Psoas muscle (tissue), 8 donors: ENCODE measurements around the gene TRIP4. TPM values are rescaled to one million over a fixed set of nuclear protein-coding genes. Genes with fewer than 3 reads are reported as not detected.

Experiments used
- ATAC-seq, 4 donors: fragments of 200-7000 bp; cut with Tn5 transposase; one replicate each; pipeline ENCODE4 v1.9.1; 2020; ENCODE audit warnings: moderate library complexity in 3 of 4, mild to moderate bottlenecking in 2 of 4
- DNase-seq, 2 donors: peaks; one replicate each; pipeline ENCODE4 v3.0.0-alpha.2; 2020
- H3K27ac ChIP-seq: fragments of 200-600 bp; one replicate; pipeline ENCODE4 v1.8.0; 2022
- H3K27me3 ChIP-seq, 3 donors: fragments of 200-600 bp in 1 of 3; one replicate each; pipeline versions ENCODE4 v1.6.1 to v1.8.0; 2013 to 2022; ENCODE audit warnings: low read length in 2 of 3, mild to moderate bottlenecking in 2 of 3, moderate library complexity in 1 of 3; ENCODE audit not compliant: insufficient read depth in 3 of 3
- H3K36me3 ChIP-seq, 2 donors: fragments of 200-600 bp in 1 of 2; one replicate each; pipeline versions ENCODE4 v1.6.1 to v1.8.0; 2013 to 2022; ENCODE audit warnings: low read depth in 1 of 2, mild to moderate bottlenecking in 1 of 2, moderate library complexity in 1 of 2; ENCODE audit not compliant: insufficient read depth in 1 of 2
- H3K4me1 ChIP-seq: fragments of 200-600 bp; one replicate; pipeline ENCODE4 v1.8.0; 2022
- H3K4me3 ChIP-seq: fragments of 200-600 bp; one replicate; pipeline ENCODE4 v1.8.0; 2022; ENCODE audit warnings: mild to moderate bottlenecking
- H3K9me3 ChIP-seq: fragments of 200-600 bp; one replicate; pipeline ENCODE4 v1.8.0; 2022
- WGBS, 3 donors: extraction: QIAGEN DNeasy Blood & Tissue Kit; methylation state at CpG; one replicate each; pipeline versions ENCODE4 v1.1.6 to v1.1.7; 2013; 5-methylcytosine and 5-hydroxymethylcytosine counted together
- intact Hi-C, 2 donors: fragments of 100-400 bp; cut with DNase I; formaldehyde crosslinking; loops; one replicate each; pipeline versions ENCODE4 v1.11.0 to v1.14.2; 2022
- long read RNA-seq, 2 donors: library from polyadenylated mRNA; unstranded; transcript quantifications; one replicate each; pipeline ENCODE4 v2.0.0, GENCODE V29; 2021
- polyA plus RNA-seq, 3 donors: library from polyadenylated mRNA; stranded (reverse); fragments of 200-250 nt; gene quantifications; one replicate each; pipeline ENCODE4 v1.2.3, GENCODE V29; 2013
- total RNA-seq, 4 donors: library from RNA; stranded (reverse); fragmentation: NEBNext Ultra II Directional in 2 of 4; extraction: Animal tissue kit (Norgen Biotek cat#: 25700) in 2 of 4; gene quantifications; one replicate each; pipeline versions ENCODE4 v1.2.1 to v1.2.4, GENCODE V29; 2021 to 2023
- TF ChIP-seq, protein P1 (sequence below): fragments of 200-600 bp; IDR thresholded peaks from one replicate; pipeline ENCODE4 v1.8.0; 2022; ENCODE audit warnings: antibody characterized with exemption
- donor health status: healthy with polysubstance abuse.
- donor health status: DM: no; HTN: no; CAD: no; lungs with moderate emphysema.
- donor health status: Bipolar disorder and iron deficiency.
- donor health status: healthy.
- donor health status: DM: yes; HTN: yes; CAD: no.
- donor health status: DM: no; HTN: no; CAD: no.
- donor health status: DM: no; HTN: no; CAD: no.
- donor health status: DM: yes; HTN: yes; CAD: no.

TRIP4 gene
- 10 to 100 TPM in 2 of 4 donors, 1 to 10 TPM in 2; 6.3 to 11.9 (median 9.0) TPM for total RNA-seq
- polyA plus RNA-seq, result 10 to 100 TPM in 2 of 3 donors, 1 to 10 TPM in 1; 8.3 to 16.6 (median 10.4) TPM
- long read RNA-seq, donor 1, transcript TRIP4-201 (13 exons, 2,045 nt), result major isoform, 9 of 14 reads
- long read RNA-seq, donor 1, partial matches to known transcripts, result 4 of 14 reads
- long read RNA-seq, donor 1, other reads (novel, unspliced or antisense), result 1 of 14 reads
- long read RNA-seq, donor 2, transcript TRIP4-201 (13 exons, 2,045 nt), result major isoform, 12 of 20 reads
- long read RNA-seq, donor 2, partial matches to known transcripts, result 5 of 20 reads
- long read RNA-seq, donor 2, other reads (novel, unspliced or antisense), result 3 of 20 reads

DNA sequence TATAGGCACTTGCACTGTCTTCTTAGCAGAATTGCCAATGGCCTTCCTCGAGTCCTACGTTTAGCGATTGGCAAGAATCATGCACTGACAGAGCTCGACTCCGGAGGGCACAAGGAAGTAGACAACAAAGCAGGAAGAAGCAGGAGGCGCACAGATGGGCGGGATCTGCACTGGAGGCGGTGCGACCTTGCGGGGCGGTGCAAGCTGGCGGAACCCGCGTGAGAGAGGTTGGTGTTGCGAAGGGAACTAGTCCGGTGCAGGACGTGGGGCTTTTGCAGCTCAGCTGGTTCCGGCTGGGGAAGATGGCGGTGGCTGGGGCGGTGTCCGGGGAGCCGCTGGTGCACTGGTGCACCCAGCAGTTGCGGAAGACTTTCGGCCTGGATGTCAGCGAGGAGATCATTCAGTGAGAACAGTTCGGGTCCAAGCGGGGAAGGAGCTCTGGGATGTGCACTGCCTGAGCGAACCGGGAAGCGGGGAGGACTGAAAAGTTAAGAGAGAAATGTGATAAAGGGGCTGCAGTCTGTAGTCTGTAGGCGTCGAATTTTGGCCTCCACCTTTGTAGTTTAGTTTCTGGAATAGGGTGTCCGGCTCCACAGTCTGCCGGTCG, at the start of gene TRIP4:
Gene TRIP4 (plus strand): TSS at position 275 of the 607 bp plus-strand sequence. CDS start 28 bp downstream, at position 303.
- Histone ChIP-seq H3K27me3 (no peaks in the 10 kb centered on the region), H3K27ac (peak within 1 kb of the TSS; percentile 76), H3K36me3 (no peaks in the 10 kb centered on the region), H3K4me1 (peaks cover 8% of the 10 kb centered on the region), H3K9me3 (no peaks in the 10 kb centered on the region), H3K4me3 (peak within 1 kb of the TSS; percentile 75)
- TF ChIP-seq, protein P1, sequence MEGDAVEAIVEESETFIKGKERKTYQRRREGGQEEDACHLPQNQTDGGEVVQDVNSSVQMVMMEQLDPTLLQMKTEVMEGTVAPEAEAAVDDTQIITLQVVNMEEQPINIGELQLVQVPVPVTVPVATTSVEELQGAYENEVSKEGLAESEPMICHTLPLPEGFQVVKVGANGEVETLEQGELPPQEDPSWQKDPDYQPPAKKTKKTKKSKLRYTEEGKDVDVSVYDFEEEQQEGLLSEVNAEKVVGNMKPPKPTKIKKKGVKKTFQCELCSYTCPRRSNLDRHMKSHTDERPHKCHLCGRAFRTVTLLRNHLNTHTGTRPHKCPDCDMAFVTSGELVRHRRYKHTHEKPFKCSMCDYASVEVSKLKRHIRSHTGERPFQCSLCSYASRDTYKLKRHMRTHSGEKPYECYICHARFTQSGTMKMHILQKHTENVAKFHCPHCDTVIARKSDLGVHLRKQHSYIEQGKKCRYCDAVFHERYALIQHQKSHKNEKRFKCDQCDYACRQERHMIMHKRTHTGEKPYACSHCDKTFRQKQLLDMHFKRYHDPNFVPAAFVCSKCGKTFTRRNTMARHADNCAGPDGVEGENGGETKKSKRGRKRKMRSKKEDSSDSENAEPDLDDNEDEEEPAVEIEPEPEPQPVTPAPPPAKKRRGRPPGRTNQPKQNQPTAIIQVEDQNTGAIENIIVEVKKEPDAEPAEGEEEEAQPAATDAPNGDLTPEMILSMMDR, result no peak
- intact Hi-C loops, result no loop called here
- ATAC-seq, result peak; percentile 93 to 99 (median 98)
- 1% methylated on average over 32 to 35 of the region's 35 CpGs for WGBS, 3 donors
- peak; percentile 95 to 96 for DNase-seq

DNA sequence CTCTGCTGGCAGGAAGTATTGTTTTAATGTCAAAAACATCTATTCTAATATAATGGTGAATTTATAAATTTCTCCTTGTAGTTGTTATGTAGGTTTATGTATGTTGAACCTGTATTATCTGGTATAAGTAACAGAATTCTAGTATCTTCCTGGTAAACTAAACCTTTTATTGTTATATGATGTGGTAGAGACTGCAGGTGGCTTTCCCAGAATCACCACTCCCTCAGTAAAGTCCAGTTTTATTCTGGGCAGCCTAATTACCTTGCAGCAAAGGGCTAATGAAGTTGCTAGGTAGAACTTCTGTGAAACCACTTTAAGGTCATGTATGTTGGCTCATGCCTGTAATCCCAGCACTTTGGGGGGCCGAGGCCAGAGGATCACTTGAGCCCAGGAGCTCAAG, 47.3 kb upstream of the TRIP4 start:
- Histone ChIP-seq H3K9me3 (no peaks in the 10 kb centered on the region), H3K4me3 (no peak overlapping the region), H3K4me1 (no peaks in the 10 kb centered on the region), H3K27me3 (no peaks in the 10 kb centered on the region), H3K36me3 (peaks cover 0 to 3% of the 10 kb centered on the region in 2 donors), H3K27ac (no peak overlapping the region)
- ATAC-seq (no peak), DNase-seq (no peak)
- intact Hi-C loops, result no loop called here
- 90 to 100% (median 93%) methylated on average over 1 of the region's 1 CpG for WGBS, 3 donors
- TF ChIP-seq, protein P1, result no peak

DNA sequence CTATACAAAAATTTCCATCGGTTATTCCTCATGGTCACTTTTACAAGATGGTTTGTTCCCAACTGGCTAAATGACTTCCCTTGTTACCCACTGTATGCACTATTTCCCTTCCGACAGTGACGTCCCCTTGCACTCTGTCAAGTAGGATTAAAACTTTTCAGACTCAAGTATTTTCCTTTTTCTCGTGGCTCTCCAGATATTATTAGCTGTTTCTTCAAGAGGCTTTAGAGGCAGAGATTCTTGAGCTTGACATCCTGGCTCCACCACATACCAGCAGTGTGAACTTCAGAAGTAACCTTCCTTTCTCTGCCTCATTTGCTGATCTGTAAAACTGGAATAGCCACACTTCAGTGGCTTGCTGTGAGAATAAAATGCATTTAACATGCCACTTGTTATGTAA, 45.7 kb upstream of the TRIP4 start:
- DNase-seq, result no peak
- Histone ChIP-seq H3K4me3 (no peak overlapping the region), H3K27me3 (no peaks in the 10 kb centered on the region), H3K27ac (no peak overlapping the region), H3K9me3 (no peaks in the 10 kb centered on the region), H3K4me1 (no peaks in the 10 kb centered on the region), H3K36me3 (peaks cover 0 to 3% of the 10 kb centered on the region in 2 donors)
- WGBS, 3 donors, result 89 to 95% (median 92%) methylated on average over 4 of the region's 4 CpGs
- TF ChIP-seq, protein P1, result no peak
- no peak for ATAC-seq
- intact Hi-C loops, result no loop called here

DNA sequence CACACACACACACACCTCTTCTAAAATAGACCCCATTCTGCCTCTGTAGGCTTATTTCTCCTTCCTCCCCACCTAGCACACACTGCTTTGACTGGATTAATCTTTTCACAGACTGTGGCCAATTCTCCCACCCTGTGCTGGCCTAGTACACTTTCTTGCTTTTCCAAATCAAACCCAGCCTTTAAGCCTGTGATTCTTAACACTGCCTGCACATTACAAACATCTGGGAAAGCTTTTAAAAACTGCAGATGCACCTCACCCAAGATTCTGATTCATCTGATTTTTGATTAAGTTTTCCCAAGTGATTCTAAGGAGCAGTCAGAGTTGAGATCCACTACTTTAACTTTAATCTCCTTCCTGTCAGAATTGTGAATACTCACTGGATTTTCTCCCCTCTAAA, 44.4 kb upstream of the TRIP4 start:
- TF ChIP-seq, protein P1, result no peak
- intact Hi-C loops, result no loop called here
- DNase-seq, result no peak
- H3K27me3 ChIP-seq, result no peaks in the 10 kb centered on the region
- H3K9me3 ChIP-seq, result no peaks in the 10 kb centered on the region
- peaks cover 0 to 15% of the 10 kb centered on the region in 2 donors for H3K36me3 ChIP-seq
- H3K27ac ChIP-seq, result no peak overlapping the region
- H3K4me3 ChIP-seq, result no peak overlapping the region
- no peak for ATAC-seq
- H3K4me1 ChIP-seq, result no peaks in the 10 kb centered on the region
